WTC11 (cell line): ENCODE measurements around the gene ZBTB25. TPM values are rescaled to one million over a fixed set of nuclear protein-coding genes. Genes with fewer than 3 reads are reported as not detected.

Experiments used
- ATAC-seq: fragments of 200-7000 bp; cut with Tn5 transposase; 2 replicates; pipeline ENCODE4 v1.10.0; 2021; ENCODE audit warnings: mild to moderate bottlenecking, moderate library complexity
- CTCF ChIA-PET: fragments of 300-600 bp; sonication (Branson Sonifier 250); formaldehyde crosslinking; loops from one replicate; lab custom pipeline; 2021; ENCODE audit warnings: antibody characterized with exemption; lab: Charles Lee
- POLR2A ChIA-PET: fragments of 350-600 bp; sonication (Branson Sonifier 250); formaldehyde crosslinking; loops from one replicate; lab custom pipeline; 2021; ENCODE audit warnings: antibody characterized with exemption; lab: Charles Lee
- DNase-seq: peaks from one replicate; pipeline ENCODE4 v3.0.0; 2021; ENCODE audit warnings: low spot score
- H3K27ac Mint-ChIP-seq: 2 replicates; pipeline ENCODE4 v1.8.0; 2021; ENCODE audit warnings: mixed read lengths
- H3K27me3 Mint-ChIP-seq: 2 replicates; pipeline ENCODE4 v1.8.0; 2021; ENCODE audit warnings: low read depth, mild to moderate bottlenecking, moderate library complexity, mixed read lengths
- H3K36me3 Mint-ChIP-seq: 2 replicates; pipeline ENCODE4 v1.8.0; 2021; ENCODE audit warnings: mixed read lengths
- H3K4me1 Mint-ChIP-seq: 2 replicates; pipeline ENCODE4 v1.8.0; 2022; ENCODE audit warnings: mixed read lengths
- H3K4me3 Mint-ChIP-seq: 2 replicates; pipeline ENCODE4 v1.8.0; 2021; ENCODE audit warnings: mild to moderate bottlenecking, moderate library complexity, mixed read lengths
- H3K9me3 Mint-ChIP-seq: 2 replicates; pipeline ENCODE4 v1.8.0; 2021; ENCODE audit warnings: mixed read lengths
- AR ChIP-seq: fragments of 250-450 bp; sonication (Bioruptor Pico); IDR thresholded peaks from 2 replicates; pipeline ENCODE4 v1.9.0; 2021; ENCODE audit warnings: mild to moderate bottlenecking
- E2F4 ChIP-seq: sonication (generic); formaldehyde crosslinking; IDR thresholded peaks from 2 replicates; pipeline ENCODE4 v1.8.1; 2022; ENCODE audit warnings: low read depth, mild to moderate bottlenecking, moderate library complexity, missing genetic modification reagents, borderline replicate concordance
- FOXP4 ChIP-seq: sonication (generic); formaldehyde crosslinking; IDR thresholded peaks from 2 replicates; pipeline ENCODE4 v1.8.0; 2022; ENCODE audit warnings: mild to moderate bottlenecking, missing genetic modification reagents
- IRF2 ChIP-seq: sonication (generic); formaldehyde crosslinking; IDR thresholded peaks from 2 replicates; pipeline ENCODE4 v1.8.0; 2022; ENCODE audit warnings: low read depth, missing genetic modification reagents, borderline replicate concordance
- KAT7 ChIP-seq: sonication (generic); formaldehyde crosslinking; IDR thresholded peaks from 2 replicates; pipeline ENCODE4 v1.8.1; 2023; ENCODE audit warnings: missing genetic modification reagents, mild to moderate bottlenecking, borderline replicate concordance
- NR3C1 ChIP-seq: sonication (generic); formaldehyde crosslinking; conservative IDR thresholded peaks from 2 replicates; pipeline ENCODE4 v1.8.1; 2023; ENCODE audit warnings: low read depth, mild to moderate bottlenecking, missing genetic modification reagents
- PRRX2 ChIP-seq: fragments of 250-450 bp; sonication (Bioruptor Pico); IDR thresholded peaks from 2 replicates; pipeline ENCODE4 v1.8.0; 2021; ENCODE audit warnings: mild to moderate bottlenecking
- SP1 ChIP-seq: sonication (generic); formaldehyde crosslinking; conservative IDR thresholded peaks from 2 replicates; pipeline ENCODE4 v1.8.1; 2022; ENCODE audit warnings: missing genetic modification reagents
- ZBTB43 ChIP-seq: sonication (generic); formaldehyde crosslinking; IDR thresholded peaks from 2 replicates; pipeline ENCODE4 v1.8.1; 2023; ENCODE audit warnings: mild to moderate bottlenecking, missing genetic modification reagents
- ZNF121 ChIP-seq: sonication (generic); formaldehyde crosslinking; IDR thresholded peaks from 2 replicates; pipeline ENCODE4 v1.8.0; 2023; ENCODE audit warnings: missing genetic modification reagents
- ZSCAN18 ChIP-seq: fragments of 250-450 bp; sonication (Bioruptor Pico); IDR thresholded peaks from 2 replicates; pipeline ENCODE4 v2.1.2; 2022; ENCODE audit warnings: mild to moderate bottlenecking, moderate library complexity
- total RNA-seq: library from RNA; stranded (reverse); gene quantifications from 3 replicates; pipeline ENCODE4 v1.2.3, GENCODE V29; 2021
- TF ChIP-seq, protein P1 (sequence below): sonication (generic); formaldehyde crosslinking; IDR thresholded peaks from 2 replicates; pipeline ENCODE4 v1.8.0; 2022; ENCODE audit warnings: mild to moderate bottlenecking, missing genetic modification reagents
- TF ChIP-seq, protein P2 (sequence below): sonication (generic); formaldehyde crosslinking; conservative IDR thresholded peaks from 2 replicates; pipeline ENCODE4 v1.8.1; 2023; ENCODE audit warnings: mild to moderate bottlenecking, low read depth, missing genetic modification reagents, moderate library complexity

The ZBTB25 gene
- total RNA-seq, 1 experiment from 2014 or later: 11.9 TPM

- POLR2A ChIA-PET: interaction anchor here (1.0 to 2.1 kb wide), 4 partner anchors 39 to 166 kb away, joined by 3 to 14 read pairs (median 4); partner anchors contain the start of genes MTHFD1 and ZBTB1
- peaks cover 3% of the 10 kb centered on the region for H3K27me3 Mint-ChIP-seq
- no peaks in the 10 kb centered on the region for H3K9me3 Mint-ChIP-seq
- CTCF ChIA-PET: interaction anchor here (0.7 to 2.2 kb wide), 13 partner anchors 13 to 500 kb away, joined by 3 to 9 read pairs (median 3); no protein-coding TSS in a partner anchor
- peaks cover 12% of the 10 kb centered on the region for H3K4me1 Mint-ChIP-seq
- ATAC-seq: peak; percentile 42
- peak overlapping the region; percentile 80 for H3K4me3 Mint-ChIP-seq
- peaks cover 3% of the 10 kb centered on the region for H3K36me3 Mint-ChIP-seq
- DNase-seq: peak; percentile 36
- H3K27ac Mint-ChIP-seq: peak overlapping the region; percentile 61
- TF ChIP-seq SP1 (CRISPR knock-in tag): no peak
- TF ChIP-seq ZSCAN18 (CRISPR knock-in tag): no peak
- TF ChIP-seq, protein P1, sequence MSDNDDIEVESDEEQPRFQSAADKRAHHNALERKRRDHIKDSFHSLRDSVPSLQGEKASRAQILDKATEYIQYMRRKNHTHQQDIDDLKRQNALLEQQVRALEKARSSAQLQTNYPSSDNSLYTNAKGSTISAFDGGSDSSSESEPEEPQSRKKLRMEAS (CRISPR knock-in tag): no peak
- TF ChIP-seq E2F4 (CRISPR knock-in tag): no peak
- TF ChIP-seq PRRX2 (CRISPR knock-in tag): no peak
- no peak for TF ChIP-seq NR3C1 (CRISPR knock-in tag)
- no peak for TF ChIP-seq AR (CRISPR knock-in tag)
- no peak for TF ChIP-seq KAT7 (CRISPR knock-in tag)
- no peak for TF ChIP-seq IRF2 (CRISPR knock-in tag)
- no peak for TF ChIP-seq ZNF121 (CRISPR knock-in tag)
- no peak for TF ChIP-seq ZBTB43 (CRISPR knock-in tag)
- no peak for TF ChIP-seq FOXP4 (CRISPR knock-in tag)
- TF ChIP-seq, protein P2, sequence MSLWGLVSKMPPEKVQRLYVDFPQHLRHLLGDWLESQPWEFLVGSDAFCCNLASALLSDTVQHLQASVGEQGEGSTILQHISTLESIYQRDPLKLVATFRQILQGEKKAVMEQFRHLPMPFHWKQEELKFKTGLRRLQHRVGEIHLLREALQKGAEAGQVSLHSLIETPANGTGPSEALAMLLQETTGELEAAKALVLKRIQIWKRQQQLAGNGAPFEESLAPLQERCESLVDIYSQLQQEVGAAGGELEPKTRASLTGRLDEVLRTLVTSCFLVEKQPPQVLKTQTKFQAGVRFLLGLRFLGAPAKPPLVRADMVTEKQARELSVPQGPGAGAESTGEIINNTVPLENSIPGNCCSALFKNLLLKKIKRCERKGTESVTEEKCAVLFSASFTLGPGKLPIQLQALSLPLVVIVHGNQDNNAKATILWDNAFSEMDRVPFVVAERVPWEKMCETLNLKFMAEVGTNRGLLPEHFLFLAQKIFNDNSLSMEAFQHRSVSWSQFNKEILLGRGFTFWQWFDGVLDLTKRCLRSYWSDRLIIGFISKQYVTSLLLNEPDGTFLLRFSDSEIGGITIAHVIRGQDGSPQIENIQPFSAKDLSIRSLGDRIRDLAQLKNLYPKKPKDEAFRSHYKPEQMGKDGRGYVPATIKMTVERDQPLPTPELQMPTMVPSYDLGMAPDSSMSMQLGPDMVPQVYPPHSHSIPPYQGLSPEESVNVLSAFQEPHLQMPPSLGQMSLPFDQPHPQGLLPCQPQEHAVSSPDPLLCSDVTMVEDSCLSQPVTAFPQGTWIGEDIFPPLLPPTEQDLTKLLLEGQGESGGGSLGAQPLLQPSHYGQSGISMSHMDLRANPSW: no peak
These were observed 37.6 kb downstream of the ZBTB25 start for GRCh38 chr14:64465831-64466554.
